Measurements from ENCODE around the gene STMND1. TPM values are rescaled to one million over a fixed set of nuclear protein-coding genes. Genes with fewer than 3 reads are reported as not detected.

STMND1 gene
- total RNA-seq, 2 donors from 2014 or later: 0.18 TPM; not detected in 1

DNA sequence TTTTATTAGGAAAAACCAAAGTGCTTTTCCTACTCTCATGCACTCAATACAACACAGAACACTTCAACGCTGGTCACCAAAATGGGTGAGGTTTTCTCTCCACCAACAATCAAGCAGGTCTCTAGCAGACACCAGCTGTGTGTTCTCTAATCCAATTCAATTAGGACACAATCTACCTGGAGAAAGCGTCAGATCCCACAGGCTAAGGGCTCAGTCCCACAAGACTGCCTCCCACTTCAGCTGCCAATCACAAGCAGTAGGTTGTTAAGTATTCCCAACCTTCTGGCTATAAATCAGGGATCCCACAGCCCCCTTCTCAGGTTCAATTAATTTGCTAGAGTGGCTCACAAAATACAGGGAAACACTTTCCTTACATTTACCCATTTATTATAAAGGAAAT is 47.7 kb downstream of the STMND1 start:
- Histone ChIP-seq H3K9ac (ENCODE audit: extremely low read depth, low read length, poor library complexity, severe bottlenecking) (no peak overlapping the region), H3K9me3 (ENCODE audit: control insufficient read depth, low read length) (peaks cover 13% of the 10 kb centered on the region), H3K4me1 (ENCODE audit: control insufficient read depth, insufficient read depth, low read length) (no peaks in the 10 kb centered on the region), H3K36me3 (ENCODE audit: control insufficient read depth, insufficient read depth, low read length) (no peaks in the 10 kb centered on the region), H3K27me3 (ENCODE audit: control insufficient read depth, insufficient read depth, low read length, poor library complexity, severe bottlenecking) (no peaks in the 10 kb centered on the region), H3K4me3 (ENCODE audit: low read length) (no peak overlapping the region), H3K27ac (ENCODE audit: low read depth, low read length) (no peak overlapping the region)
- Mint-ChIP-seq H3K36me3 (ENCODE audit: low read depth) (no peaks in the 10 kb centered on the region), H3K4me3 (no peak overlapping the region), H3K9me3 (peaks cover 11% of the 10 kb centered on the region), H3K27ac (no peak overlapping the region), H3K27me3 (ENCODE audit: insufficient read depth) (no peaks in the 10 kb centered on the region), H3K4me1 (no peaks in the 10 kb centered on the region)
- no peak for DNase-seq
- 86 to 87% methylated on average over 2 of the region's 2 CpGs for WGBS, 2 experiments (ENCODE audit: insufficient coverage in 1 of 2, insufficient read length in 1 of 2)
- no peak for TF ChIP-seq CTCF (conservative IDR thresholded peaks at IDR 0.05)

GRCh38 chr6:17150096-17150495 is 48.2 kb downstream of the STMND1 start:
- WGBS, 2 experiments (ENCODE audit: insufficient coverage in 1 of 2, insufficient read length in 1 of 2): 96% methylated on average over 2 of the region's 2 CpGs; no CpG with 5 or more reads in 1 of the 2 experiments
- no peaks in the 10 kb centered on the region for H3K27me3 ChIP-seq (ENCODE audit: control insufficient read depth, insufficient read depth, low read length, poor library complexity, severe bottlenecking)
- Mint-ChIP-seq H3K27me3 (ENCODE audit: insufficient read depth) (no peaks in the 10 kb centered on the region), H3K36me3 (ENCODE audit: low read depth) (no peaks in the 10 kb centered on the region), H3K4me3 (no peak overlapping the region), H3K9me3 (peaks cover 9% of the 10 kb centered on the region), H3K4me1 (no peaks in the 10 kb centered on the region), H3K27ac (no peak overlapping the region)
- no peak overlapping the region for H3K9ac ChIP-seq (ENCODE audit: extremely low read depth, low read length, poor library complexity, severe bottlenecking)
- TF ChIP-seq CTCF (conservative IDR thresholded peaks at IDR 0.05): no peak
- no peak overlapping the region for H3K4me3 ChIP-seq (ENCODE audit: low read length)
- no peak overlapping the region for H3K27ac ChIP-seq (ENCODE audit: low read depth, low read length)
- DNase-seq: no peak
- peaks cover 11% of the 10 kb centered on the region for H3K9me3 ChIP-seq (ENCODE audit: control insufficient read depth, low read length)
- H3K36me3 ChIP-seq (ENCODE audit: control insufficient read depth, insufficient read depth, low read length): no peaks in the 10 kb centered on the region
- no peaks in the 10 kb centered on the region for H3K4me1 ChIP-seq (ENCODE audit: control insufficient read depth, insufficient read depth, low read length)

DNA sequence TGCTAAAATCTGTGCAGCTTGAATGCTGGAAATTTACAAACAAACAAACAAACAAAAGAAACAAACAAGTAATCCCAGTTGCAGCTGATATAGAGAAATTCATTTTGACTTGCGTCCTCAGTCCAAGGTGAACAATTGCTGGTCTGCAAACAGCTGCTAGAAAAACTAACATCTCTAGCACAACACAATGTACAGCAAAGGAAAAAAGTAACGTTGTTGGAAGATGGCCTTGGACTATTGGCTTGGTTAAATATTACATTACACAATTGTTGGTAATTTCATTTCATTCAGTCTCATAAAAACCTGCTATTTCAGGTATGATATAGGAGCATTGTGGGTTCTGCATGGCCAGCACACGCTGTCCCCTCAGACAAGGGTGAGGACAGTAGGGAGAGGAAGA is 50.0 kb downstream of the STMND1 start:
- no peaks in the 10 kb centered on the region for H3K36me3 Mint-ChIP-seq (ENCODE audit: low read depth)
- Histone ChIP-seq H3K9me3 (ENCODE audit: control insufficient read depth, low read length) (peaks cover 11% of the 10 kb centered on the region), H3K4me3 (ENCODE audit: low read length) (no peak overlapping the region), H3K4me1 (ENCODE audit: control insufficient read depth, insufficient read depth, low read length) (no peaks in the 10 kb centered on the region), H3K9ac (ENCODE audit: extremely low read depth, low read length, poor library complexity, severe bottlenecking) (no peak overlapping the region), H3K27me3 (ENCODE audit: control insufficient read depth, insufficient read depth, low read length, poor library complexity, severe bottlenecking) (no peaks in the 10 kb centered on the region), H3K36me3 (ENCODE audit: control insufficient read depth, insufficient read depth, low read length) (no peaks in the 10 kb centered on the region), H3K27ac (ENCODE audit: low read depth, low read length) (no peak overlapping the region)
- H3K27me3 Mint-ChIP-seq (ENCODE audit: insufficient read depth): no peaks in the 10 kb centered on the region
- TF ChIP-seq CTCF (conservative IDR thresholded peaks at IDR 0.05): no peak
- H3K27ac Mint-ChIP-seq: no peak overlapping the region
- no peak overlapping the region for H3K4me3 Mint-ChIP-seq
- no peaks in the 10 kb centered on the region for H3K4me1 Mint-ChIP-seq
- no peak for DNase-seq
- peaks cover 7% of the 10 kb centered on the region for H3K9me3 Mint-ChIP-seq
- WGBS, 2 experiments (ENCODE audit: insufficient coverage in 1 of 2, insufficient read length in 1 of 2): 92% methylated on average over 2 of the region's 3 CpGs; no CpG with 5 or more reads in 1 of the 2 experiments
